ENCODE results near the gene CD226.

CD226 gene

GRCh38 chr18:69878213-69878933 is 69.3 kb downstream of the CD226 start:
- no peaks in the 10 kb centered on the region for H3K4me1 ChIP-seq (ENCODE audit: insufficient read depth, insufficient read length)
- no peak for TF ChIP-seq ZNF274 (IDR thresholded peaks at IDR 0.05; ENCODE audit: low read depth, low read length)
- TF ChIP-seq YY1 (IDR thresholded peaks at IDR 0.05; ENCODE audit: insufficient read depth, insufficient read length): no peak
- TF ChIP-seq SUZ12 (IDR thresholded peaks at IDR 0.05; ENCODE audit: extremely low read depth, insufficient read depth, insufficient read length): no peak
- no peak overlapping the region for H3K9ac ChIP-seq (ENCODE audit: insufficient read length, low read depth)
- peaks cover 6% of the 10 kb centered on the region; the same call in 1 of the 2 replicates for H3K9me3 ChIP-seq (ENCODE audit: insufficient read depth, low read length)
- DNase-seq (ENCODE audit: low read depth, low spot score): no peak
- H3K4me3 ChIP-seq (ENCODE audit: insufficient read length, low read depth): no peak overlapping the region
- no peaks in the 10 kb centered on the region for H3K36me3 ChIP-seq (ENCODE audit: insufficient read depth, insufficient read length, low read length)
- no peaks in the 10 kb centered on the region for H3K27me3 ChIP-seq (ENCODE audit: insufficient read depth, insufficient read length)

- Histone ChIP-seq H3K4me1 (ENCODE audit: insufficient read depth, insufficient read length) (no peaks in the 10 kb centered on the region), H3K9me3 (ENCODE audit: insufficient read depth, low read length) (peaks cover 6% of the 10 kb centered on the region; the same call in 1 of the 2 replicates), H3K9ac (ENCODE audit: insufficient read length, low read depth) (no peak overlapping the region), H3K4me3 (ENCODE audit: insufficient read length, low read depth) (no peak overlapping the region), H3K36me3 (ENCODE audit: insufficient read depth, insufficient read length, low read length) (no peaks in the 10 kb centered on the region), H3K27me3 (ENCODE audit: insufficient read depth, insufficient read length) (no peaks in the 10 kb centered on the region)
- no peak for DNase-seq (ENCODE audit: low read depth, low spot score)
- TF ChIP-seq ZNF274 (IDR thresholded peaks at IDR 0.05; ENCODE audit: low read depth, low read length) (no peak), SUZ12 (IDR thresholded peaks at IDR 0.05; ENCODE audit: extremely low read depth, insufficient read depth, insufficient read length) (no peak), YY1 (IDR thresholded peaks at IDR 0.05; ENCODE audit: insufficient read depth, insufficient read length) (no peak)
Observed at GRCh38 chr18:69876490-69876889, 71.2 kb downstream of the CD226 start.

- Histone ChIP-seq H3K27me3 (ENCODE audit: insufficient read depth, insufficient read length) (no peaks in the 10 kb centered on the region), H3K9ac (ENCODE audit: insufficient read length, low read depth) (no peak overlapping the region), H3K4me1 (ENCODE audit: insufficient read depth, insufficient read length) (no peaks in the 10 kb centered on the region), H3K36me3 (ENCODE audit: insufficient read depth, insufficient read length, low read length) (no peaks in the 10 kb centered on the region), H3K9me3 (ENCODE audit: insufficient read depth, low read length) (peaks cover 6% of the 10 kb centered on the region; the same call in 1 of the 2 replicates), H3K4me3 (ENCODE audit: insufficient read length, low read depth) (no peak overlapping the region)
- TF ChIP-seq YY1 (IDR thresholded peaks at IDR 0.05; ENCODE audit: insufficient read depth, insufficient read length) (no peak), ZNF274 (IDR thresholded peaks at IDR 0.05; ENCODE audit: low read depth, low read length) (no peak), SUZ12 (IDR thresholded peaks at IDR 0.05; ENCODE audit: extremely low read depth, insufficient read depth, insufficient read length) (no peak)
- no peak for DNase-seq (ENCODE audit: low read depth, low spot score)
Observed at GRCh38 chr18:69874058-69874457, 73.6 kb downstream of the CD226 start.

- Histone ChIP-seq H3K27me3 (ENCODE audit: insufficient read depth, insufficient read length) (no peaks in the 10 kb centered on the region), H3K4me3 (ENCODE audit: insufficient read length, low read depth) (no peak overlapping the region), H3K36me3 (ENCODE audit: insufficient read depth, insufficient read length, low read length) (no peaks in the 10 kb centered on the region), H3K4me1 (ENCODE audit: insufficient read depth, insufficient read length) (no peaks in the 10 kb centered on the region), H3K9ac (ENCODE audit: insufficient read length, low read depth) (no peak overlapping the region), H3K9me3 (ENCODE audit: insufficient read depth, low read length) (no peaks in the 10 kb centered on the region)
- no peak for TF ChIP-seq SUZ12 (IDR thresholded peaks at IDR 0.05; ENCODE audit: extremely low read depth, insufficient read depth, insufficient read length)
- no peak for DNase-seq (ENCODE audit: low read depth, low spot score)
Observed at GRCh38 chr18:69872661-69873060, 75.0 kb downstream of the CD226 start.

- no peak for DNase-seq (ENCODE audit: low read depth, low spot score)
- Histone ChIP-seq H3K9ac (ENCODE audit: insufficient read length, low read depth) (no peak overlapping the region), H3K27me3 (ENCODE audit: insufficient read depth, insufficient read length) (no peaks in the 10 kb centered on the region), H3K4me1 (ENCODE audit: insufficient read depth, insufficient read length) (no peaks in the 10 kb centered on the region), H3K36me3 (ENCODE audit: insufficient read depth, insufficient read length, low read length) (no peaks in the 10 kb centered on the region), H3K4me3 (ENCODE audit: insufficient read length, low read depth) (no peak overlapping the region), H3K9me3 (ENCODE audit: insufficient read depth, low read length) (no peaks in the 10 kb centered on the region)
- TF ChIP-seq SUZ12 (IDR thresholded peaks at IDR 0.05; ENCODE audit: extremely low read depth, insufficient read depth, insufficient read length): no peak
- no peak for TF ChIP-seq YY1 (IDR thresholded peaks at IDR 0.05; ENCODE audit: insufficient read depth, insufficient read length)
- TF ChIP-seq ZNF274 (IDR thresholded peaks at IDR 0.05; ENCODE audit: low read depth, low read length): no peak
Observed at GRCh38 chr18:69871363-69871762, 76.3 kb downstream of the CD226 start.

GRCh38 chr18:69870736-69871135 is 76.9 kb downstream of the CD226 start:
- Histone ChIP-seq H3K4me3 (ENCODE audit: insufficient read length, low read depth) (no peak overlapping the region), H3K36me3 (ENCODE audit: insufficient read depth, insufficient read length, low read length) (no peaks in the 10 kb centered on the region), H3K4me1 (ENCODE audit: insufficient read depth, insufficient read length) (no peaks in the 10 kb centered on the region), H3K9ac (ENCODE audit: insufficient read length, low read depth) (no peak overlapping the region), H3K27me3 (ENCODE audit: insufficient read depth, insufficient read length) (no peaks in the 10 kb centered on the region), H3K9me3 (ENCODE audit: insufficient read depth, low read length) (no peaks in the 10 kb centered on the region)
- TF ChIP-seq SUZ12 (IDR thresholded peaks at IDR 0.05; ENCODE audit: extremely low read depth, insufficient read depth, insufficient read length) (no peak), YY1 (IDR thresholded peaks at IDR 0.05; ENCODE audit: insufficient read depth, insufficient read length) (no peak), ZNF274 (IDR thresholded peaks at IDR 0.05; ENCODE audit: low read depth, low read length) (no peak)
- DNase-seq (ENCODE audit: low read depth, low spot score): no peak

GRCh38 chr18:69866212-69866611 is 81.5 kb downstream of the CD226 start:
- TF ChIP-seq ZNF274 (IDR thresholded peaks at IDR 0.05; ENCODE audit: low read depth, low read length) (no peak), YY1 (IDR thresholded peaks at IDR 0.05; ENCODE audit: insufficient read depth, insufficient read length) (no peak)
- no peak overlapping the region for H3K4me3 ChIP-seq (ENCODE audit: insufficient read length, low read depth)
- DNase-seq (ENCODE audit: low read depth, low spot score): no peak
- no peaks in the 10 kb centered on the region for H3K27me3 ChIP-seq (ENCODE audit: insufficient read depth, insufficient read length)
- H3K9me3 ChIP-seq (ENCODE audit: insufficient read depth, low read length): no peaks in the 10 kb centered on the region
- H3K36me3 ChIP-seq (ENCODE audit: insufficient read depth, insufficient read length, low read length): no peaks in the 10 kb centered on the region
- no peaks in the 10 kb centered on the region for H3K4me1 ChIP-seq (ENCODE audit: insufficient read depth, insufficient read length)
- H3K9ac ChIP-seq (ENCODE audit: insufficient read length, low read depth): no peak overlapping the region
